Lower leg skin (tissue), 3 donors: ENCODE measurements around the gene RAB11FIP3.

ENCODE experiments used
- CTCF ChIP-seq, 3 donors: fragments of 450-650 bp; IDR thresholded peaks; one replicate each; pipeline ENCODE4 v1.5.1; 2016; ENCODE audit warnings: antibody characterized with exemption in 3 of 3, mild to moderate bottlenecking in 3 of 3, moderate library complexity in 2 of 3
- POLR2A ChIP-seq, 2 donors: fragments of 450-650 bp; IDR thresholded peaks; one replicate each; pipeline ENCODE4 v1.6.1; 2016 to 2017; ENCODE audit warnings: antibody characterized with exemption in 2 of 2, mild to moderate bottlenecking in 1 of 2, moderate library complexity in 1 of 2

- TF ChIP-seq CTCF (IDR thresholded peaks at IDR 0.05) (no peak), POLR2A (IDR thresholded peaks at IDR 0.05) (no peak)
Measured at GRCh38 chr16:530111-530817, 104.8 kb downstream of the RAB11FIP3 start.
